Measurements from ENCODE around the gene DIPK2A.

The DIPK2A gene, protein sequence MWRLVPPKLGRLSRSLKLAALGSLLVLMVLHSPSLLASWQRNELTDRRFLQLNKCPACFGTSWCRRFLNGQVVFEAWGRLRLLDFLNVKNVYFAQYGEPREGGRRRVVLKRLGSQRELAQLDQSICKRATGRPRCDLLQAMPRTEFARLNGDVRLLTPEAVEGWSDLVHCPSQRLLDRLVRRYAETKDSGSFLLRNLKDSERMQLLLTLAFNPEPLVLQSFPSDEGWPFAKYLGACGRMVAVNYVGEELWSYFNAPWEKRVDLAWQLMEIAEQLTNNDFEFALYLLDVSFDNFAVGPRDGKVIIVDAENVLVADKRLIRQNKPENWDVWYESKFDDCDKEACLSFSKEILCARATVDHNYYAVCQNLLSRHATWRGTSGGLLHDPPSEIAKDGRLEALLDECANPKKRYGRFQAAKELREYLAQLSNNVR

DNA sequence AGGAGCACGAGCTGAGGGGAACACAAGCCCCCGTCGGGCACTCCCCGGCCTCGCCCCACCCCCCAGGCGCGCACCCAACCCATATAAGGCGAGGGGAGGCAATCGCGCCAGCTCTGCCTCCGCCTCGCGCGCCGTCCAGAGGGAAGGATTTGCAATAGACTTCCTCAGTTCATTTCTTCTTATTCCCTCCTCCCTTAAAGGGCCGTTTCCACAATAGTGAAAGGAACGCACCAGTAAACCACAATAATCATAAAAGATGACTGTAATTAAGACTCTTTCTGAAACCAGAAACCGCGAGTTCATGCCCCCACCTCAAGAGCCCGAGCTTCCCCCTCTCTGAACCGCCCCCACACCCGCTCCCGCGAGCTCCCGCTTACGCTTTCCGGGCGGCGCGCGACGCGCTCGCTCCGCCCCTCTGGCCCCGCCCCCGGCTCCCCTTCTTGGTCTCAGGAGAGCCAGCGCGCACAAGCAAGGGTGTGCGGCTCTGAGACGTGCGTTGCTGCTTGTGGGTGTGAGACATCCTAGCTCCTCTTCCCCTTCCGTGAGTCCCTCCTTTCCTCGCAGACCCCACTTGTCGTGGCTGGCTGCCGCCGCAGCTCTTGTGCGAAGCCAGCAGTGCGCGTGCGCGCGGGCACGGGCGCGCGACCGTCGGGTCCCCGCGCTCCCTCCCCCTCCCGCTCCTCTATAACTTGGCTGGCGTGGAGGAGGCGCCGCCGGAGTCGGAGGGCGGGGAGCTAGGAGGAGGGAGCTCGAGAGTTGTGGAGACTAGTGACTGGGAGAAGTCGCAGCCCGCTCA lies at the start of gene DIPK2A:
Gene DIPK2A (plus strand): TSS at position 465 of the 796 bp plus-strand sequence. CDS start 510 bp downstream, outside the sequence.
- no peak for TF ChIP-seq ZNF274 (IDR thresholded peaks at IDR 0.05; ENCODE audit: low read depth, low read length)
- H3K4me3 ChIP-seq (ENCODE audit: low read length), result peak within 1 kb of the TSS; percentile 85

DNA sequence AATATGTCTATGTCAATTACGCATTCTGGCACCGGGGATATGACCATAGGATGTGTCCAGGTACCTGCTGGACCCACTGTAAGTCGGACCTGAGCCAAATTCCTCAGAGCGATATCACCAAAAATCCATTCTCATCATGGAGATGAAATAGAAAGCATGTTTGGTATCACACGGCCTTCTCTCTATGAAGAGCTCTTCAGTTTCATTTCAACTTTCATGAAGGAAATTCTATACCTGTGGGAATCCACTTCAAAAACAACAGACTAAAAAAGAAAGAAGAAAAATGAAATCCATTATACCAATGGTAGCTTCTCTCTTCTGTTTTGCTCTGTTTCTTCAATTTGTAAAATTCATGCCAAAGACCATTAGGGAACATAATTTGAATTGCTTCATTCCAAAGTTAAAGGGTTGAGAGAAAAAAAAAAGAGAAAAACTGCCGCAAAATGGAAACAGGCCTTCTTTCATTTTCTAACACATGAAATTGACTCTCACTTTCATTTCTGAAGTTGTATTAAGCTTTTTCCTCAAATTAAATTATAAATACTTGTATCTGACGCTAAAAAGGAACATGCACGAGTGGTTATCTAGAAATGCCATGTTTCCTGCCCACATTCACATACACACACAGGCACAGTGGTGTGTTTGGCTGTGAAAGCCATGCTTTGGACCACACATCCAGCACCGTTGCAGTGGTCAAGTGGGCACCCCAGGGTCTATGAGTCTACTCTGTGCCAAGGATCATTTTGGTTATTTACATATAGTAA lies 46.9 kb upstream of the DIPK2A start:
- no peak for TF ChIP-seq ZNF274 (IDR thresholded peaks at IDR 0.05; ENCODE audit: low read depth, low read length)

DNA sequence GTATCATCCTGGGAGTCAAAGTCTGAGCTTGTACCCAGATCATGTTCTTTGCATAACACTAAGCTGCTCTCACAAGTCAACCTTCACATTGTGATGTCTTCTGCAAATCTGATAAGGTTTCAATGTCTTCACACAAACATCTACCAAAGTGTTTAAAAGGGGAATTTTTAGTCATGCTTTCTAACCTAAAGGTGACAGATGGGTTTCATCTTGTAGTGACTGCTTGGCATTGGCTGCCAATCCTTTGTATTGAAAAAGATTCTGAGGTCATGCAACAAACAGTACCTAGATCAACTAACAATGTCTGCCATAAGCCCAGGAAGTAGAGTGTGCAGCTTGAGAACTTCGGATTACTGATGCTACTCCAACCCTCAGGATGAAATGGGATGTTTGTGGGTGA lies 43.6 kb upstream of the DIPK2A start:
- no peak overlapping the region for H3K4me3 ChIP-seq (ENCODE audit: low read length)
- no peak for TF ChIP-seq ZNF274 (IDR thresholded peaks at IDR 0.05; ENCODE audit: low read depth, low read length)

More for the DNA sequence above, 46.9 kb upstream of the DIPK2A start:
- peak overlapping the region; percentile 54; the same call in 1 of the 2 replicates for H3K4me3 ChIP-seq (ENCODE audit: low read length)

DNA sequence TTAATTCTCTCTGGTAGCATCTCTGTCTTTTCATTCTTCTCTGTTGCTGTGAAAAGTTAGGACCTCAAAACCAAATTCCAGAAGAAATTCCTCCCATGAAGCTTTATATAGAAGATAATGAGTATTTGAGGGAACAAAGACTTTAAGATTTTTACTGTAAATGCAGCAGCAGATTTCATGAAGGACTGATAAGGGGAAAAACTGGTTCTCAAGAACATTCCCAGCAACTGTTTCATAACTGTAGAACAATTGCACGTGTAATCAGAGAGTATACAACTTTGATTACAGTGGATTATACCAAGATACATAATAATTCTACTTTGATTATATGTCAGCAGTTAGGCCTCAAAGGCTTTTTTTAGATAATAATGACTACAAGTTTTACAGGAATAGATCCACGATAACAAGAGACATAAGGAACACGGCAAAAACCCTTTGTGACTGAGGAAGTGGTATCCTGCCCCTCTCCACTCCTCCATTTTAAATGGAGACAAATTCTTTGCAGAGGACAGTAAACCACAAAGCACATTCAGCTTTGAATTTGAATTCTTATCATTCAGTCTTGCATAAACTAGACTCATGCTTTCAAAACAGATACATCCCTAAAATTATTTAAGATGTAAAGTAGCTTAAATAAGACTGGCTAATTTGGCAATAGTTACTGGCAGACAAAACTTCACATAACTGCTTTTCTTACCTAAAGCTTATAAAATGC lies 42.9 kb upstream of the DIPK2A start:
- TF ChIP-seq ZNF274 (IDR thresholded peaks at IDR 0.05; ENCODE audit: low read depth, low read length), result no peak
- no peak overlapping the region for H3K4me3 ChIP-seq (ENCODE audit: low read length)

DNA sequence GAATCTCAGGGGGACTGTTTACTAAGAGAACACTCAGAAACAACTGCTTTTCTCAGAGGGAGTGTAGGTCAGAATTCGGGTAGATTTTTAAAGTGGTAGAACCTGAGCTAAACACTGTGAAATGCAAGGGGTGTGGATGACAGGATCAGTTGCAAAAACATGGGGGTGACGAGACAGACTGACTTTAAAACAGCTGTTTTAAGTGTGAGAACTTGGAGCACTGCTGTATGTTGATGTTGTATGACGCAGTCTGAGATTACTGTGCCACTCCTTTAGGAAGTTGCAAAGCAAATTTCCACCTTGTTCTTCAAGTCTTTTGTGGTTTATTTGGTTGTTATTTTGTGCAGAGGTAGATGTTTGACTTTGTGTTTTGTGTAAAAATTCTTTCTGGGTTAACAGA lies 36.8 kb upstream of the DIPK2A start:
- no peak overlapping the region for H3K4me3 ChIP-seq (ENCODE audit: low read length)
- TF ChIP-seq ZNF274 (IDR thresholded peaks at IDR 0.05; ENCODE audit: low read depth, low read length), result no peak

DNA sequence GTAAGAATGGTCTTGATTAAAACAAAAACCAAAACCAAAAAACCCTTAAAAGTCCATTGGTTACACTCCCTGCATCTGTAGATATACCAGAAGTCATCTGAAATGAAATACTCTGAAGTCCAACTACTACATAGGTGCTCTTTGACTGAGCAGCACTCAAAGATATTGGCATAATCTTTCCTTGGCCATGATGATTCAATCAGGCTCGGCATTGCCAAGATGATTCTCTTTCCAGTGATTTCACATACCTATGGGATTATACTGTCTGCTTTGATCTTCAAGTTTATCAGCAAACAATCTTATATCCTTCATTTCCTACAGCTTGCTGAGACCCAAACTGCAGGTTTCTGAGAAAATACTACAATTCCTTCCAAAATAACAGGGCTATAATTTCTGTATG lies 35.9 kb upstream of the DIPK2A start:
- no peak overlapping the region for H3K4me3 ChIP-seq (ENCODE audit: low read length)
- no peak for TF ChIP-seq ZNF274 (IDR thresholded peaks at IDR 0.05; ENCODE audit: low read depth, low read length)

DNA sequence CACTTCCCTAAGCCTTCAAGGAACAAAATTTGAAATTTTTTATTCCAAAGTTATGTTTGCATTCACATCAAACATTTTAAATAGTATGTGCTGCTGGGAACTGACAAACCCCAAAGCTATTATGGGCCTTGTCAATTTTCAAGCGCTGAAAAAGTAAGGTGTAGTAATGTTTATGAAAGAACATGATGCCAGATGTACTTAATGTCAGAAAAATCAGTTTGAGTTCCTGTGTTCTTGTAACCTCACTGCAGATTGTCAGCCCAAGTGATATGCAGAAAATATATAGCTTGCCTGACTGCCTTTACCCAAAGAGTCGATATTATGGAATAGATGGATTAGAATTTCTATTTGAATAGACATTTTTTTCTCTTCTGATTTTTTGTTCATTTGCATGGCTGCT lies 20.8 kb upstream of the DIPK2A start:
- TF ChIP-seq ZNF274 (IDR thresholded peaks at IDR 0.05; ENCODE audit: low read depth, low read length), result no peak
- no peak overlapping the region for H3K4me3 ChIP-seq (ENCODE audit: low read length)

DNA sequence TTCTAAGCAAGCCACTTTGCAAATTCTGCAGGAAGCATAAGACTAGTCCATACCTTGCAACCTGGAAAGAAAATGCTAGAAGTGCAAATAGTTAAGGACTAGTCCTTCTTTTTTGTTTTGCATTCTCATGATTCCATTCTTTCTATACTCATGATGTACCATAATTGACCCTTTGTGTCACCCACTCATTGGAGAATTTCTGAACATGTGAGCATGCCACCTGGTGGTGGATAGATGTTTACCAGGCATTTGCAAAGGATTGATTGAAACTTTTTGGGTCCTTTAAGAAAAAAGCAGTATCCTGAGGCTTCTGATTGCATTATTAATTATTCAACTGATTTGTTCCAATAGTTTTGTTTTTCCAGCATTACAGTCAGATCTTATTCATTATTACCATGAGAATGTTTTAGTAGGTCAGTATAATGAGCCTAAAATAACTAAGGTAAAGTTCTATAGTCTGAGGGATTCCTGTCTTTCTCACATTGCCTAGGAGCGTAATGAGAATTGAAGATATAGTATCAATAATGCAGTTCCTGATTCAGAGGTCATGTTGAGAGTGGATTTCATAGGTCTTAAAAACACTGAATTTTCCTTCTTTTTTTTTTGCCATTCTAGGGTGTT lies 20.2 kb upstream of the DIPK2A start:
- TF ChIP-seq ZNF274 (IDR thresholded peaks at IDR 0.05; ENCODE audit: low read depth, low read length), result no peak
- no peak overlapping the region for H3K4me3 ChIP-seq (ENCODE audit: low read length)

DNA sequence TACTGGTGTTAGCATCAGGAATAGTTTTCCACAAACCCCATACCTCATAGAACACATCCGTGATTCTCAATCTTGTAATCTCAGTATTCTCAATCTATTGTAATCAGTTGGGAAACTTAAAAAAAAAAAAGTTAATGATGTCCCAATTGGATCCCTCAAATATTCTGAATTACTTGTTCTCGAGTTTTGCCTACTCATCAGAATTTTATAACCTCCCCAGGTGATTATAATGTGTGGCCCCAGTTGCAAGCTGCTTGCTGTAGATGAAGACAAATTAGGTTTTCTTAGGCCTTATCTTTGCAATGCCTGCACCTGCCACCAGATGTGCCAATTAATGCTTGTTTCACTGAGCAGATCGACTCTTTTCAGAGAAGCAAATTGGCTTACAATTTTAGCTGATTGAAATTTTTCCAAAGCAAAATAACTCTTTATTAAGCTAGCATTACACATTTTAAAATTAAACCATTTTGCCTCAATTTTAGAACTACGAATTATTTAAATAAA lies 19.0 kb upstream of the DIPK2A start:
- no peak for TF ChIP-seq ZNF274 (IDR thresholded peaks at IDR 0.05; ENCODE audit: low read depth, low read length)
- no peak overlapping the region for H3K4me3 ChIP-seq (ENCODE audit: low read length)

DNA sequence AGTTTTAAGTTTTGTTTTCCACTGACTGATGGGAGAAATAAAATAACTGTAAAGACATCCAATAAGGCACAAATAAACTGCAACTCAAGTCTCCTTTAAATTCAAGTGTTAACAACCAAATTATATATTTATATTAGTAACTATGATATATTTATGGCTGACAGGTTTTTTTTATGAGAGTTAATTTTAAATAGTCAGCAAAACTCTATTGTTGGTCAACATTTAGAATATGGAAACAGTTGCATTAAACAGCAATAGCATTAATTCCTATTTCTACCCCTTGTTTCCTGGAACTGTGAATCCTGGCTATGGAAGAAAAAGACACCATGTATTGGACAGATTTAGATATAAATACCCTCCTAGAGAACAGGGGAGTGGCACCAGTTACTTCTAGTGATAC lies 16.5 kb upstream of the DIPK2A start:
- no peak for TF ChIP-seq ZNF274 (IDR thresholded peaks at IDR 0.05; ENCODE audit: low read depth, low read length)
- H3K4me3 ChIP-seq (ENCODE audit: low read length), result no peak overlapping the region

DNA sequence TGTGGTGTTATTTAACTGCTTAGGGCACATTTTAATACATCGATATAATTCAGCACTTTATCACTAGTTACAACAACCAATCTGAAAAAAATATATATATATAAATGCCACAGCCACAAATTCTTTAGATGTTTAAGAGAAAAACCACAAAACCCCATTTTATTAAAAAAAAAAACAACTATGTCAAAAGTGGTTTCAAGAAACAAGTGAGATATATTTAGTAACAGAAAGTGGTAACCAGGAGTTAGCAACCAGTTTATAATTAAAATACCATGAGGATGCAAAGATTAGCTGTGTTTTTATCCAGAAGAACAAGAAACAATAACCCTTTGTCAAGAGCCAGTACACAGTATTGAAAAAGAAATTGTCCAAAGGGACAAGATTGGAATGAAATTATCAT lies 14.8 kb upstream of the DIPK2A start:
- no peak overlapping the region for H3K4me3 ChIP-seq (ENCODE audit: low read length)
- TF ChIP-seq ZNF274 (IDR thresholded peaks at IDR 0.05; ENCODE audit: low read depth, low read length), result no peak

DNA sequence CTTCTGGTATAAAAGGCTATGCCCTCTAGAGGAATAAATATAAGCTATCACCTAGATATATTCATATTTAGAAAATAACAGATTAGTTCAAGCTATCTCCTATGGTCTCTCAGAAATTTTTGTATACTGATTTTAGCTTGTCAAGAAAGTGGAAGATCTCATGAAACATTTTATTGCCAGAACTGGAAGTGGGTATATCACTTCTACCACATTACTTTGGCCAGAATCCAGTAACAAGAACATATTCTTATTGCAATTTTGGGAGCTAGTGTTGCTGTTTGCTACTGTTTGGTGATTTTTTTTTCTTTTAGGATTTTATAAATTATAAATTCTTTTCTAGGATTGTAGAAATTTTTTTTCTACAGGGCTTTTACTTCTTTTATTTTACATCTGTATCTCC lies 14.2 kb upstream of the DIPK2A start:
- no peak overlapping the region for H3K4me3 ChIP-seq (ENCODE audit: low read length)
- TF ChIP-seq ZNF274 (IDR thresholded peaks at IDR 0.05; ENCODE audit: low read depth, low read length), result no peak

DNA sequence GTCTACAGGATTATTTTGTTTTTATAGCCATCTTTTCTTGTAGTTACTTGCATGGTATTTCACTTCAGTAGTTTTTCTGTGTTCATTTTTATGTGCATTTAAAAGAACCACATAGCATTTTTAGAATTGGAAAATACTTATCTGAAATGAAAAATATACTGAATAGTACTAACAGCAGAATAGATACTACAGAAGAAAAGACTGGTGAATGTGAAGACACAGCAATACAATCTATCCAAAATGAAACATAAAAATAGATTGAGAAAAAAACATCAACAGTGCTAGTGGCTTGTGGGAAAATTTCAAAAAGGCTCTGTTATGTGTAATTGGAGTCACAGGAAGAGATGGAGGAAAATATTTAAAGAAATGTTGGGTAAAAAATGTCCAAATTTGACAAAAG lies 12.7 kb upstream of the DIPK2A start:
- H3K4me3 ChIP-seq (ENCODE audit: low read length), result no peak overlapping the region
- TF ChIP-seq ZNF274 (IDR thresholded peaks at IDR 0.05; ENCODE audit: low read depth, low read length), result no peak
